HG03097 (cell line): ENCODE results near the gene KPTN.
A peak's percentile ranks its signal among the peaks of the same experiment; 100 is the strongest.

Experiments used
- ATAC-seq: cut with Tn5 transposase; IDR thresholded peaks from one replicate; pipeline ENCODE4 v1.9.1; 2021; ENCODE audit not compliant: unreplicated experiment, low FRiP score

Gene KPTN

GRCh38 chr19:47483800-47484690 lies at the start of gene KPTN:
Gene KPTN, minus strand, starts transcription at chr19:47484219. Its CDS starts 59 bp downstream, at chr19:47484160.
- ATAC-seq, result peak; percentile 47

DNA sequence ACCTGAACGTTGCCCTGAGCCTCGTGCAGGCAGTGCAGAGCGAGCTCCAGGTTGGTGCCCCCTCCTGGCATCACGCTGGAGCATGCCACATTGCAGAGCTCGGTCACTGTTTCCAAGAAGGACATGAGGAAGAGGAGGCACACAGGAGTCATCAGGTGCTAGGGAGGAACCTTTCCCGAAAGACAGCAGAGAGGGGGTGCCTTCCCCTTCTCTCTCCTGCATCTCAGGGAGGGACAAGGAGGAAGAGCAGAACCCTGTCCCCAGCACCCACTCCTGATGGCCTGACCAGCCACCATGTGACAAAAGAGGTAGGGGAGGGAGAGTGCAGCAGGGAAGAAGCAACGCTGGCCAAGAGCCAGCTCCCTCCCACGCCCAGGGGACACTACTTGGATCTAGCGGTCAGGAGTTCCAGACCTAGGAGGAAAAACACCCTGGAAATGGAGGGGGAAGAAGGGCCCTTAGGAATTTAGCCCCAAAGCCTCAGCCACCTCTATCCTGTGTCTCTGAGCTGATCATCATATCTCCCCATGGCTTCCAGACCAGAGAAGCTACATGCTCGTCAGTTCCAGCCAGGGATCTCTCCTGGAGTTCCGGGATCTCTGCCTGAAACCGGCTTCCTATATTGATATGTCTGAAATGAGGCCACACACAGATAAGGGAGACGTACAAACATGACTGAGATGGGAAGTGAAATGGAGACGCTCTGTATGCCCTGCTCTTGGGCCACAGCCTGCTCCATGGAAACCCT lies 47.8 kb upstream of the KPTN start:
- ATAC-seq, result no peak

DNA sequence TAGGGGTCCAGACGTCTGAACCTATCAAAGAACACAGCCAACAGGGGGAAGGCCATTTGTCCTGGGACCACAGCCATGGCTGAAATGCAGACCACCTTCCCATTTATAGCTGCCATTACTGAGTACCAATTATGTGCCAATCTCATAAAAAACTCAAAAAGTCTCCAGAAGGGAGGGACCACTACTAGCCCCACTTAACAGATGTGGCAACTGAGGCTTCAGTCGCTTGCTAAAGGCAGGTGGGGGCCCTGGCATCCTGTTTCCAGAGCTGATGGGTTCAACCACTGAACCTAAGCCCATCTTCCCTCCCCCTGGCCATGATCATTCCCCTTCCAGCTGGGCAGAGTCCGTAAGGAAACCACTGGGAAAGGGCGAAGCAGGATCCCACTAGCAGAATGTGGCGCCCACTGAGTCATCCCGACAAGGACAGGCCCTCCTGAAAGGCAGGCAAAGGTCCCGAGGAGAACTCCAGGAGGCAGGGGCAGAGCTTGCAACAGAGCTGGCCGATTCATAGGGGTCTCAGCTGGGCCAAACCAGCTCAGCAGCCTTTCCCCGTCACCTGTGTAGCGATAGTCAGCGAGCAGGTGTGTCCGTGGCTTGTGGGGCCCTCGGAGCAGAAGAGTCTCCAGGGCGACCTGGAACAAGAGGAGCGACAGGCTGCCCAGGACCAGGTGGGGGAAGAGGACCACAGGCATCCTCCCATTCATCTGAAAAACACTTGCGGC lies 45.2 kb upstream of the KPTN start:
- no peak for ATAC-seq

GRCh38 chr19:47526798-47527197 lies 42.8 kb upstream of the KPTN start:
- no peak for ATAC-seq

DNA sequence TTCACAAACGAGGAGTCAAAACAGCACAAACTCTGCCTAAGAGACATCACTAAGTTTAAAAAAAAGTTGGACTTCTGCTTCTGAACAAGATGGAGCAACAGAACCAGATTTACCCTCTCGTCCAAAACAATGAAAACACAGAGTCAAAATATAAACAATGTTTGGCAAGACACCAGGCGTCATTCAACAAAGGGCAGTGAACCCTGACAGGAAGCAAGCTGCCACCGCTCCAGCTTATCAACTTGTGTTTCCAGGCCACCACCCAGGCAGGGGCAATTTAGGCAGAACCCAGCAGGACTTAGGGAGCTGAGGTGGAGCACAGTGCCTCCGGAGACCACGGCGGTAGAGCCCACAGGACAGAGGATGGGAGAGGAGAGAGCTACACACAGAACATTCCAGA lies 39.5 kb upstream of the KPTN start:
- ATAC-seq, result no peak

GRCh38 chr19:47521473-47522180 lies 37.6 kb upstream of the KPTN start:
- ATAC-seq, result no peak

- ATAC-seq, result no peak
Observed at GRCh38 chr19:47520839-47521238, 36.8 kb upstream of the KPTN start.

DNA sequence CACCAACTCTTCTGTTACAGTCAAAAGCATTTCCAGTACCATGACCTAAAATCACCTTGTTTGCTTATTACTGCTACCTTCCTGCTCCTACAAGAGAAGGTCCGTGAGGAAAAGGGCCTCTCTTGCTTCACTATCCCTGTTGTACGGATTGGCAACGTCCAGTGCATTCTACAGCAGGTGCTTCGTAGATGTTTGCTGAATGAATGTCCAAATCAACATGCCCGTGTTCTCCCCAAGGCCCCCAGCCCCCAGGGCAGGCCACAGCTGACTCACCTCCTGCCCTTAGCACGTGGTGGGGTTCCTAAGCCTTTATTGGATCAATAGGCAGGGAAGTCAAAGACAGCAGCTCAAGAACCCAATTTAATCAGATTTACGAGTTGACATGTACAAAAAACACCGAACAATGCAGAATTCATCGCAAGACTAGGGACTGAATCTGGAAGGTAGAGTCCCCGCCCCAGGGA lies 36.4 kb upstream of the KPTN start:
- no peak for ATAC-seq

- no peak for ATAC-seq
Observed at GRCh38 chr19:47518854-47519253, 34.8 kb upstream of the KPTN start.

DNA sequence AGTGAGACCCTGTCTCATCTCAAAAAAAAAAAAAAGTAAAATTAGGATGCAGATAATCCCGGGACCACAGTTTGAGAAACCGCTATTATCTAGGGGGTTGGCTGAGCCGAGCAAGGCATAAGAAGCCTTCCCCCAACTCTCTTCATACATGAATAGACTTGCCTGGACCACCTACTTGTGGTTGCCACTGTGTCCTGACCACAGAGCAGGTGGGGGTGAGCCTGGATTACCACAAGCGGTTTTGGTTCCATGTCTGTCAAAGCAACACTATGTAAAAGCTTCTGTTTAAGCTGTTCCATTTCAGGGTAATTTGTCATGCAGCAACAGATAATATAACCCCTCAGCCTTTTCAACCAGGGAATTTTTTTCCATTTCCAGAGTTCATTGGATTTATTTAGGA lies 34.1 kb upstream of the KPTN start:
- no peak for ATAC-seq

- ATAC-seq, result peak; percentile 80
Observed at GRCh38 chr19:47514869-47515588, 31.0 kb upstream of the KPTN start, which contains the start of gene NAPA. Gene NAPA, minus strand, starts transcription at chr19:47515063. Its CDS starts 123 bp downstream, at chr19:47514940.

- ATAC-seq, result peak; percentile 4
Observed at GRCh38 chr19:47514151-47514868, 30.3 kb upstream of the KPTN start.

DNA sequence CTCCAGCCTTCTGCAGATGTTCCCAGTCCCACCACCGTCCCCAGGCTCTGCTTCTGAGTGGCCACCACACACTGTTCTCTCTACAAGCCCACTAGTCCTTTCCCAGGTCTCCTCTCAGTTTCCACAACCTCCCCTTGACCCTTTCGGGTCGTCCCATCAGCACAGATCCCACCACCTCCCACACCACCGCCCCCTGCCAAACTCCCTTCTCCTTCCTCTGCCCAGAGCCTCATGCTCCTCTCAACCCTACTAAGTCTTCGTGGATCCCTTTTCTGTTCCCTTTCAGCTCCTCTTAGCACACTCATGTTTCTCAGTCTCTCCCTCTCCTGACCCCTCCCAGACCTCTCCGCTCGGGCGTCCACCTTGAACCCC lies 28.9 kb upstream of the KPTN start:
- ATAC-seq, result no peak

- ATAC-seq, result no peak
Observed at GRCh38 chr19:47512183-47512947, 28.3 kb upstream of the KPTN start.

GRCh38 chr19:47511681-47512080 lies 27.7 kb upstream of the KPTN start:
- ATAC-seq, result no peak

DNA sequence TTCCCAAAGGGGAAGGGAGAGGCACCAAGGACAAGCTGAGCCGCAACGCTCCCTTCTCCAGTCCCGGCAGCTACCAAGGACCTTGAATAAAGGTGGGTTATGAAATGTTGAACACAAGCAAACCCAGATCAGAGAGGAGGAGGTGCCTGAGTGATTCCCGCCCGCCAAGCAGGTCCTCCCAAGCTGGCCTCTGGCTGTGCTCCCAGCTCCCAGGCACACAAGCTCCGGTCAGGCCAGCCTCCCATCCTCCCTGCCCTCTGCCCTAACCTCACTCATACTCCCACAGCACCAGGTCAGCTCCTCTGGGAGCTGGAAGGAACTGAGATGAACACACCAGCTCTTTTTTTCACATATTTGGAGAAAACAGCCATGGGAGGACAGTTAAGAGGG lies 27.1 kb upstream of the KPTN start:
- ATAC-seq, result no peak

DNA sequence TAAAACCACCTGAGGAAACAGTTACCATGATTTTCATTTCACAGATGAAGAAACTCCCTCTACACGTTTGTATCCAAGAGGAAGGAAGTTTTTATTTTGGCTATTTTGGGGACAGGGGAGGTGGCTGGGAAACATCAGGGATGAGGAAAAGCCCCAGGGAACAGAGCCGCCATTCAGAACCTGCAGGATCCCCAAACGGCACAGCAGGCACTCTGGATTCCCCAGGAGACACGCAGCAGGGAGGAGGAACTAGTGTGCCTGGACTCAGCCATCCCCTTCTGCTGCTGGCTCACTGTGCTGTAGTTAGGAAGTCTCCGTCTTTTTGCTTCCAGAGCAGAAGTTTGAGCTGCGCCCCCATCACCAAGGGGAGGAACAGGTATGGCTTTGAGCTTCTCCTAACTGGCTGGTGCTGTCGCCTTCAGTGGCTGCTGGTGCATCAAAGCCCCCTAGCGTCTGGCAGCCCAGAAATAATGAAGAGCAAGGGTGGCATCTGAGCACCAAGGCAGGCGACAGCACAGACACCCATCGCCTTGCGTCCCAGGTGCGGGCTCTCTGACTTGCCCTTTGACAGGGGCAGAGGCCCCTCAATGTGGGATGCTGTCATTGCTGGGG lies 26.6 kb upstream of the KPTN start:
- ATAC-seq, result no peak

DNA sequence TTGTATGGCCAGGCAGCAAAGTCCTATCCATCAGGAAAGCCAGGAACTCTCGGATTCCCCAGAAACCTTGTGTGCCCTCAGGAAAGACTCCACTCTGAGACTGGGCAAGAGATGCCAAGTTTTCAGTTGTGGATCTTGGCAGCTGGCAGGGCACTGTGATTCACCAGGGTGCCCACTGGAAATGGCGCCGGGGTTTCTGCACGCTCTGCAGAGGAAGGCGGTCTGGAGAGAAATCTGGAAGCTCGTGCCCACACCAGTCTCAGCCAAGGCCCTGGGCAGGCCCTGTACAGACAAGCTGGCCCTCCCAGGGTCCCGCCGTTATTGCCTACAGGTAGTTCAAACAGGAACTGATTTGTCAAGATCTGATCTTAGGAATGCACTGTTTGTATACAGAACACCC lies 26.0 kb upstream of the KPTN start:
- ATAC-seq, result no peak
